CD4-positive, alpha-beta T cell (primary cell): Measurements from ENCODE around the gene ZEB1. TPM values are rescaled to one million over a fixed set of nuclear protein-coding genes. Genes with fewer than 3 reads are reported as not detected.

Experiments used
- ATAC-seq: fragments of 200-7000 bp; cut with Tn5 transposase; one replicate; pipeline ENCODE4 v1.10.0; 2022; ENCODE audit warnings: mild to moderate bottlenecking; ENCODE audit not compliant: poor library complexity
- CTCF ChIA-PET: fragments of 350-600 bp; sonication (Branson Sonifier 250); formaldehyde crosslinking; loops from one replicate; lab custom pipeline; 2021; ENCODE audit warnings: antibody characterized with exemption, inconsistent platforms; lab: Charles Lee
- POLR2A ChIA-PET: fragments of 350-600 bp; sonication (Branson Sonifier 250); formaldehyde crosslinking; loops from one replicate; lab custom pipeline; 2021; ENCODE audit warnings: antibody characterized with exemption, inconsistent platforms; lab: Charles Lee
- DNase-seq, 14 experiments: peaks; one replicate each; pipeline ENCODE4 v3.0.0-alpha.2; 2013 to 2020; ENCODE audit warnings: mixed read lengths in 2 of 14
- H3K27ac ChIP-seq, 2 donors: one replicate each; pipeline versions ENCODE4 v1.5.1 to v1.7.0; 2013; ENCODE audit warnings: low read length in 2 of 2, low read depth in 1 of 2, mild to moderate bottlenecking in 1 of 2
- H3K27me3 ChIP-seq, 2 experiments: 1 replicate in 1 of 2; 2 replicates in 1 of 2; pipeline versions ENCODE4 v1.6.1 to v1.7.0; 2013; ENCODE audit warnings: low read length in 2 of 2, control low read depth in 1 of 2, mild to moderate bottlenecking in 1 of 2, moderate library complexity in 1 of 2; ENCODE audit not compliant: insufficient read depth in 2 of 2, control insufficient read depth in 1 of 2
- H3K36me3 ChIP-seq: one replicate; pipeline ENCODE4 v1.6.1; 2013; ENCODE audit warnings: low read length, control low read depth; ENCODE audit not compliant: insufficient read depth
- H3K4me1 ChIP-seq: one replicate; pipeline ENCODE4 v1.6.1; 2013; ENCODE audit warnings: low read length, control low read depth; ENCODE audit not compliant: insufficient read depth
- H3K4me3 ChIP-seq: one replicate; pipeline ENCODE4 v1.5.1; 2013; ENCODE audit warnings: mild to moderate bottlenecking, low read length, moderate library complexity
- H3K9me3 ChIP-seq, 2 experiments: 1 replicate in 1 of 2; 2 replicates in 1 of 2; pipeline versions ENCODE4 v1.6.1 to v1.7.0; 2013; ENCODE audit warnings: low read length in 2 of 2, mild to moderate bottlenecking in 2 of 2, control low read depth in 1 of 2, moderate library complexity in 1 of 2; ENCODE audit not compliant: control insufficient read depth in 1 of 2, insufficient read depth in 1 of 2
- H3K27ac Mint-ChIP-seq: one replicate; pipeline ENCODE4 v1.8.0; 2020; ENCODE audit warnings: mixed read lengths
- H3K27me3 Mint-ChIP-seq: one replicate; pipeline ENCODE4 v1.8.0; 2021; ENCODE audit warnings: mixed read lengths
- H3K36me3 Mint-ChIP-seq: one replicate; pipeline ENCODE4 v1.8.0; 2021; ENCODE audit warnings: low read depth, mixed read lengths
- H3K4me1 Mint-ChIP-seq: one replicate; pipeline ENCODE4 v1.8.0; 2021; ENCODE audit warnings: low read depth, mixed read lengths
- H3K4me3 Mint-ChIP-seq: one replicate; pipeline ENCODE4 v1.8.0; 2020; ENCODE audit warnings: mild to moderate bottlenecking, mixed read lengths
- H3K9me3 Mint-ChIP-seq: one replicate; pipeline ENCODE4 v1.8.0; 2020; ENCODE audit warnings: mixed read lengths
- intact Hi-C, 2 experiments: fragments of 100-400 bp; cut with DNase I in 1 of 2; cut with micrococcal nuclease in 1 of 2; formaldehyde crosslinking; loops; one replicate each; pipeline versions ENCODE4 v1.15.1 to v1.9.0; 2023 to 2025; cut with DNase I, micrococcal nuclease
- total RNA-seq, 174 experiments: library from RNA in 2 of 174; stranded (reverse) in 2 of 174; gene quantifications; one replicate each; pipeline ENCODE4 v1.2.3 and lab custom pipeline; 2021 to 2026
- TF ChIP-seq, protein P1 (sequence below): fragments of 200-600 bp; IDR thresholded peaks from one replicate; pipeline ENCODE4 v1.8.0; 2022; ENCODE audit warnings: antibody characterized with exemption, mild to moderate bottlenecking

ZEB1 gene
- total RNA-seq, 2 experiments from 2014 or later: 132 to 134 TPM

DNA sequence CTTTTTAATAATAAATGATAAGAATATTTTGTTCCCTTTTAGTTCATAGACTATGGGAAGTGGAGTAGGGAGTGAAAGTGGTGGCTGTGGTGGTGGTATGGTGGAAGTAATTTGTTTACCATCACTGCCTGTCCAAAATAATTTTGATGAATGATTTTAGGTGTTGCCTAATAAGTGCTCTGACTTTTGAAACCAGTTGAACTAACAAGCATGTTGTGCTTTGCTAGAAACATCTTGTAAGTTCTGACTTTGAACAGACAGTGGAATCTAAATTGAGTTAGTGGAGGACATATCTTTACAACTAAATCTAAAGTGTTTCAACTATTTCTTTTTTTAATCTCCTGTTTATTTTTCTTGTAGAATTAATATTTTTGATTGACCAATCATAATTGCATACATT lies 49.7 kb downstream of the ZEB1 start:
- H3K27me3 ChIP-seq: no peaks in the 10 kb centered on the region
- H3K4me3 ChIP-seq: no peak overlapping the region
- no peak overlapping the region for H3K27ac ChIP-seq
- Mint-ChIP-seq H3K9me3 (no peaks in the 10 kb centered on the region), H3K4me1 (peaks cover 84% of the 10 kb centered on the region), H3K36me3 (peaks cover 20% of the 10 kb centered on the region), H3K4me3 (no peak overlapping the region), H3K27ac (no peak overlapping the region), H3K27me3 (no peaks in the 10 kb centered on the region)
- ChIA-PET POLR2A (no interaction called here), CTCF (no interaction called here)
- no peaks in the 10 kb centered on the region for H3K9me3 ChIP-seq
- TF ChIP-seq, protein P1, sequence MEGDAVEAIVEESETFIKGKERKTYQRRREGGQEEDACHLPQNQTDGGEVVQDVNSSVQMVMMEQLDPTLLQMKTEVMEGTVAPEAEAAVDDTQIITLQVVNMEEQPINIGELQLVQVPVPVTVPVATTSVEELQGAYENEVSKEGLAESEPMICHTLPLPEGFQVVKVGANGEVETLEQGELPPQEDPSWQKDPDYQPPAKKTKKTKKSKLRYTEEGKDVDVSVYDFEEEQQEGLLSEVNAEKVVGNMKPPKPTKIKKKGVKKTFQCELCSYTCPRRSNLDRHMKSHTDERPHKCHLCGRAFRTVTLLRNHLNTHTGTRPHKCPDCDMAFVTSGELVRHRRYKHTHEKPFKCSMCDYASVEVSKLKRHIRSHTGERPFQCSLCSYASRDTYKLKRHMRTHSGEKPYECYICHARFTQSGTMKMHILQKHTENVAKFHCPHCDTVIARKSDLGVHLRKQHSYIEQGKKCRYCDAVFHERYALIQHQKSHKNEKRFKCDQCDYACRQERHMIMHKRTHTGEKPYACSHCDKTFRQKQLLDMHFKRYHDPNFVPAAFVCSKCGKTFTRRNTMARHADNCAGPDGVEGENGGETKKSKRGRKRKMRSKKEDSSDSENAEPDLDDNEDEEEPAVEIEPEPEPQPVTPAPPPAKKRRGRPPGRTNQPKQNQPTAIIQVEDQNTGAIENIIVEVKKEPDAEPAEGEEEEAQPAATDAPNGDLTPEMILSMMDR: no peak
- H3K4me1 ChIP-seq: peaks cover 2% of the 10 kb centered on the region
- H3K36me3 ChIP-seq: no peaks in the 10 kb centered on the region
- DNase-seq: no peak
- no peak for ATAC-seq
- intact Hi-C loops: no loop called here

DNA sequence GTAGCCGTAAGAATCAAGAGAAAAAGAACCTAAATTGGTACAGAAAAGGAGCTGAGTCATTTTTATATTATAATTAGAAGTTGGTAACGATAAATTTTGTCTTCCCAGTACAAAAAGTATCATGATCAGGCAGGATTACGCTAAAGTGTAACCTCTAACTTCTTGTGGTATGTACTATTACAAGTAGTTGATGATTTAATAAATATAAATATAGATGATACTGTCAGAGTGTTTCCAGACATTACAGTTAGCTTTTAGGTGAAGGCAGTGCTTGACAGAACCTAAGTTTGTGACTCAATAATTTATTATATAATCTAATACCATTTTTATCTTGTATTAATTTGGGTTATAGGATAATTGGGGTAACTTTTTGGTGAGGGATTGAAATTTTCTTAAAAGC lies 53.4 kb downstream of the ZEB1 start:
- intact Hi-C loops: loop anchor here in 1 of 2 experiments (5.0 kb wide), 1 partner anchor 45 kb away; no protein-coding TSS in a partner anchor
- Histone ChIP-seq H3K9me3 (no peaks in the 10 kb centered on the region), H3K27ac (no peak overlapping the region), H3K36me3 (no peaks in the 10 kb centered on the region), H3K4me3 (no peak overlapping the region), H3K4me1 (peaks cover 2% of the 10 kb centered on the region), H3K27me3 (no peaks in the 10 kb centered on the region)
- Mint-ChIP-seq H3K4me1 (peaks cover 71% of the 10 kb centered on the region), H3K4me3 (no peak overlapping the region), H3K9me3 (no peaks in the 10 kb centered on the region), H3K36me3 (no peaks in the 10 kb centered on the region), H3K27me3 (no peaks in the 10 kb centered on the region), H3K27ac (no peak overlapping the region)
- ChIA-PET POLR2A (no interaction called here), CTCF (no interaction called here)
- no peak for DNase-seq
- TF ChIP-seq, protein P1: no peak
- ATAC-seq: no peak

DNA sequence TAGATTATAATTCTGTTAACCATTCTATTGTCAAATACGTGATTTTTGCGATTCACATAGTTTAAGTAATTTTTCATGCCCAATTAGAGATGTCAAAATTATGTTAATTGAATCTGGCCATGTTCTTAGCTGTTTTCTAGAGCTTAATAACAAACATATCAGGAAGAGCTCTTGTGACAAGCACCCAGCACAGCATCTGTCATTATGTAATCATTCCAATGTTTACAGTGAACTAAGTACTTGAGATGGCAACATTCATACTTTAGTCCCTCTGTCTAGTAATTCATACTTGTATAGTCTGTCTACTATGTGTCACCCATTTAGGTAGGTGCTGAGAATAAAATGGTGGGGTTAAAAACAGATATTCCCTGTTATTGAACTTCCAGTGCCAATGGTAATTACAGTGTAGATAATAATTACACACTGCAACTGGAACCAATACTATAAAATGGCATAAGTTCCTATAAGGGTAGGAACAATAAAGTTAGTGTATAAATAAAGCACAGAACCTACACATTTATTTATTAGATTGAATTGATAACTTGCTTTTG lies 55.2 kb downstream of the ZEB1 start:
- Mint-ChIP-seq H3K27me3 (no peaks in the 10 kb centered on the region), H3K36me3 (no peaks in the 10 kb centered on the region), H3K4me1 (peaks cover 67% of the 10 kb centered on the region), H3K9me3 (no peaks in the 10 kb centered on the region), H3K4me3 (no peak overlapping the region), H3K27ac (no peak overlapping the region)
- H3K27me3 ChIP-seq: no peaks in the 10 kb centered on the region
- no peak overlapping the region for H3K27ac ChIP-seq
- DNase-seq (no peak), ATAC-seq (no peak)
- TF ChIP-seq, protein P1: no peak
- intact Hi-C loops: loop anchor here in 1 of 2 experiments (5.0 kb wide), 1 partner anchor 47 kb away; no protein-coding TSS in a partner anchor
- H3K9me3 ChIP-seq: no peaks in the 10 kb centered on the region
- ChIA-PET POLR2A (no interaction called here), CTCF (no interaction called here)
- H3K4me1 ChIP-seq: no peaks in the 10 kb centered on the region
- no peaks in the 10 kb centered on the region for H3K36me3 ChIP-seq
- H3K4me3 ChIP-seq: no peak overlapping the region
